ENCODE measurements around the gene GREM2.

GREM2 gene

DNA sequence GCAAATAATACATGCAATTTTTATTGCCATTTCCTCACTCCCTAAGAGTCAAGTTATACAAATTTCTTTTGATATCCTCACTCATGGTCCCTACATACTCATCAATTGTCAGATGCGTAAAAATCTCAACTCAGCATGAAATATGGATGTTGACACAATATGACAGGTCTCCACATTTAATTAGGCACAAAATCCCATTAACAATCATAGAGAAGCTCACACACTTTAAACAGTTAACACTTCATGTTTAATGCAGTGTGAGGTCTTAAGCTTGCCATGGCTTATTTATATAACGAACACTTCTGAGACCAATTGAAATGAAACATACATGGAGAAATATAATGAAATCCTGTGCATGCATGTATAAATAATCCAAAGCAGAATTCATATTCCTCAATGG is 58.6 kb downstream of the GREM2 start:
- Histone ChIP-seq H3K4me2 (ENCODE audit: low read length) (no peak overlapping the region), H3K36me3 (ENCODE audit: control insufficient read depth, insufficient read depth, low read length) (no peaks in the 10 kb centered on the region), H3K27me3 (ENCODE audit: control insufficient read depth, insufficient read depth, low read length) (no peaks in the 10 kb centered on the region), H3K9me3 (ENCODE audit: control insufficient read depth, low read length) (no peaks in the 10 kb centered on the region), H3K9ac (no peak overlapping the region), H3K4me1 (peaks cover 3% of the 10 kb centered on the region), H3K4me3 (ENCODE audit: low read depth, low read length) (no peak overlapping the region), H3K27ac (no peak overlapping the region), H3K79me2 (peaks cover 2% of the 10 kb centered on the region), H2AFZ (no peak overlapping the region)
- TF ChIP-seq, protein P1, sequence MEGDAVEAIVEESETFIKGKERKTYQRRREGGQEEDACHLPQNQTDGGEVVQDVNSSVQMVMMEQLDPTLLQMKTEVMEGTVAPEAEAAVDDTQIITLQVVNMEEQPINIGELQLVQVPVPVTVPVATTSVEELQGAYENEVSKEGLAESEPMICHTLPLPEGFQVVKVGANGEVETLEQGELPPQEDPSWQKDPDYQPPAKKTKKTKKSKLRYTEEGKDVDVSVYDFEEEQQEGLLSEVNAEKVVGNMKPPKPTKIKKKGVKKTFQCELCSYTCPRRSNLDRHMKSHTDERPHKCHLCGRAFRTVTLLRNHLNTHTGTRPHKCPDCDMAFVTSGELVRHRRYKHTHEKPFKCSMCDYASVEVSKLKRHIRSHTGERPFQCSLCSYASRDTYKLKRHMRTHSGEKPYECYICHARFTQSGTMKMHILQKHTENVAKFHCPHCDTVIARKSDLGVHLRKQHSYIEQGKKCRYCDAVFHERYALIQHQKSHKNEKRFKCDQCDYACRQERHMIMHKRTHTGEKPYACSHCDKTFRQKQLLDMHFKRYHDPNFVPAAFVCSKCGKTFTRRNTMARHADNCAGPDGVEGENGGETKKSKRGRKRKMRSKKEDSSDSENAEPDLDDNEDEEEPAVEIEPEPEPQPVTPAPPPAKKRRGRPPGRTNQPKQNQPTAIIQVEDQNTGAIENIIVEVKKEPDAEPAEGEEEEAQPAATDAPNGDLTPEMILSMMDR (IDR thresholded peaks at IDR 0.05), result no peak

- no peaks in the 10 kb centered on the region for H3K4me1 ChIP-seq
- TF ChIP-seq, protein P1 (IDR thresholded peaks at IDR 0.05), result no peak
- H3K9ac ChIP-seq, result no peak overlapping the region
- H2AFZ ChIP-seq, result no peak overlapping the region
- no peak overlapping the region for H3K27ac ChIP-seq
- H3K9me3 ChIP-seq (ENCODE audit: control insufficient read depth, low read length), result no peaks in the 10 kb centered on the region
- no peak overlapping the region for H3K4me2 ChIP-seq (ENCODE audit: low read length)
- H3K4me3 ChIP-seq (ENCODE audit: low read depth, low read length), result no peak overlapping the region
- no peaks in the 10 kb centered on the region for H3K36me3 ChIP-seq (ENCODE audit: control insufficient read depth, insufficient read depth, low read length)
- no peaks in the 10 kb centered on the region for H3K79me2 ChIP-seq
- H3K27me3 ChIP-seq (ENCODE audit: control insufficient read depth, insufficient read depth, low read length), result no peaks in the 10 kb centered on the region
Measured at GRCh38 chr1:240539769-240540414, 72.1 kb downstream of the GREM2 start.

DNA sequence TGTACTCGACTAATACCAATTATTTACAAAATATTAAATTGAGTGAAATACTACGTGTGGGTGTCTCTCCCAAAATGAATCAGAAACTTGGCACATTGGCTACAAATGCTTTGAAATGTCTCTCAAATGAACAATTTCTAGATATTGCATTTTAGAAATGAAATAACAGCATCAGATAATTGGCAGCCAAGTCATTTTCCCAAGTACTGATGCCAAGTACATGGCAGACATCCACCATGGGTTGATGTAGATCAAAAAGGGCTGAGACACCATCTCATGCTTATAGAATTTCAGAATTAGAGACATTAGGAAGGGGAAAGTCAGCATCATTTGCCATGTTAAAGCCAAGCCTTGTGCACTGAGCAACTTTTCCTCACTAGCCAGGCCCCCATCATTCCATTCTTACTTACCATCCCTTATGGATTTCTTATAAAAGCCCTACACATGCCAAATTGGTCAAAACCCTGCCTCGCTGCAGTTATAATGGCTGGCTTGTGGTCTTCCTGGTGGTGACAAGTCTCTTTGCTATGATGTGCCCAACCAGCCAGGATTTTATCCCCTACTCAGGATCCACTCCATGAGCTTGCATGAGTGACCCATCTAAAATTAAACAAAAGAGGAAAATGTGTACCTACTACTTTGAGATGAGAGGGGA is 73.1 kb downstream of the GREM2 start:
- no peaks in the 10 kb centered on the region for H3K79me2 ChIP-seq
- H3K36me3 ChIP-seq (ENCODE audit: control insufficient read depth, insufficient read depth, low read length), result no peaks in the 10 kb centered on the region
- no peak overlapping the region for H3K4me3 ChIP-seq (ENCODE audit: low read depth, low read length)
- H3K27ac ChIP-seq, result no peak overlapping the region
- no peaks in the 10 kb centered on the region for H3K4me1 ChIP-seq
- no peak overlapping the region for H3K9ac ChIP-seq
- H3K4me2 ChIP-seq (ENCODE audit: low read length), result no peak overlapping the region
- H3K9me3 ChIP-seq (ENCODE audit: control insufficient read depth, low read length), result no peaks in the 10 kb centered on the region
- H3K27me3 ChIP-seq (ENCODE audit: control insufficient read depth, insufficient read depth, low read length), result no peaks in the 10 kb centered on the region
- no peak overlapping the region for H2AFZ ChIP-seq
- TF ChIP-seq, protein P1 (IDR thresholded peaks at IDR 0.05), result no peak

- Histone ChIP-seq H3K9me3 (ENCODE audit: control insufficient read depth, low read length) (no peaks in the 10 kb centered on the region), H3K27me3 (ENCODE audit: control insufficient read depth, insufficient read depth, low read length) (no peaks in the 10 kb centered on the region), H3K79me2 (no peaks in the 10 kb centered on the region), H3K9ac (no peak overlapping the region), H3K27ac (no peak overlapping the region), H2AFZ (no peak overlapping the region), H3K4me3 (ENCODE audit: low read depth, low read length) (no peak overlapping the region), H3K4me1 (no peaks in the 10 kb centered on the region), H3K4me2 (ENCODE audit: low read length) (no peak overlapping the region), H3K36me3 (ENCODE audit: control insufficient read depth, insufficient read depth, low read length) (no peaks in the 10 kb centered on the region)
- TF ChIP-seq, protein P1 (IDR thresholded peaks at IDR 0.05), result no peak
Measured at GRCh38 chr1:240533154-240533780, 78.7 kb downstream of the GREM2 start.

All from parathyroid adenoma (tissue), 2 donors.